HepG2 (cell line): ENCODE data around the gene MRM1. TPM values are rescaled to one million over a fixed set of nuclear protein-coding genes. Genes with fewer than 3 reads are reported as not detected.
A peak's percentile ranks its signal among the peaks of the same experiment; 100 is the strongest.

Experiments used
- ATAC-seq: fragments of 200-7000 bp; cut with Tn5 transposase; 3 replicates; pipeline ENCODE4 v1.9.1; 2020; ENCODE audit warnings: mild to moderate bottlenecking, moderate library complexity
- BruUV-seq: library from RNA; stranded (reverse); fragments of 400-500 nt; replicated peaks from 2 replicates; lab custom pipeline; 2021; lab: Mats Ljungman, UMichigan
- CTCF ChIA-PET: fragments of 300-600 bp; formaldehyde crosslinking; extraction: SDS; loops from one replicate; lab custom pipeline; 2021; ENCODE audit warnings: low total read pairs, inconsistent platforms, low intra/inter-chr PET ratio; lab: Yijun Ruan, JAX
- POLR2A ChIA-PET: fragments of 350-600 bp; sonication (Branson Sonifier 250); formaldehyde crosslinking; loops from one replicate; lab custom pipeline; 2020; ENCODE audit warnings: antibody characterized with exemption, inconsistent platforms; lab: Yijun Ruan, JAX
- DNase-seq: peaks from one replicate; pipeline ENCODE4 v3.0.0-alpha.2; 2015; ENCODE audit warnings: low spot score
- FAIRE-seq: peaks from 3 replicates; lab custom pipeline; 2011; peaks lifted over from hg19 to GRCh38; lab: Jason Lieb, UNC
- H2AFZ ChIP-seq: one replicate; pipeline ENCODE4 v1.6.1; 2011; ENCODE audit warnings: low read length, inconsistent platforms
- H3K27ac ChIP-seq: fragments of 300-600 bp; 3 replicates; pipeline ENCODE4 v1.8.0; 2011; ENCODE audit warnings: mixed run types, mild to moderate bottlenecking, mixed read lengths, low read length, inconsistent platforms; ENCODE audit not compliant: insufficient read depth; ENCODE audit errors: extremely low read length
- H3K27me3 ChIP-seq, 2 experiments: fragments of 200-600 bp in 1 of 2; 2 replicates in 1 of 2; 3 replicates in 1 of 2; pipeline versions ENCODE4 v1.6.0 to v1.8.0; 2011; ENCODE audit warnings: low read length in 2 of 2, mild to moderate bottlenecking in 2 of 2, moderate library complexity in 2 of 2, inconsistent platforms in 1 of 2; ENCODE audit not compliant: insufficient read depth in 2 of 2, control insufficient read depth in 1 of 2
- H3K36me3 ChIP-seq, 2 experiments: fragments of 200-600 bp in 1 of 2; replicated peaks in 1 of 2; 2 replicates in 1 of 2; 3 replicates in 1 of 2; pipeline versions ENCODE4 v1.5.1 to v1.8.0; 2011; ENCODE audit warnings: low read length in 2 of 2, inconsistent platforms in 1 of 2; ENCODE audit not compliant: insufficient read depth in 2 of 2, control insufficient read depth in 1 of 2
- H3K4me1 ChIP-seq: 2 replicates; pipeline ENCODE4 v1.5.1; 2012; ENCODE audit warnings: low read length, inconsistent platforms; ENCODE audit not compliant: insufficient read depth
- H3K4me2 ChIP-seq: 2 replicates; pipeline ENCODE4 v1.6.0; 2011; ENCODE audit warnings: low read depth, low read length, inconsistent platforms
- H3K4me3 ChIP-seq, 3 experiments: fragments of 200-600 bp in 1 of 3; sonication (generic), shearing (Covaris generic) in 1 of 3; replicated peaks in 1 of 3; 2 replicates each; pipeline ENCODE4 v1.5.1; 2011 to 2016; ENCODE audit warnings: low read length in 3 of 3, inconsistent platforms in 2 of 3, low read depth in 2 of 3, mild to moderate bottlenecking in 2 of 3, control low read depth in 1 of 3, mixed read lengths in 1 of 3; ENCODE audit not compliant: insufficient read depth in 1 of 3
- H3K79me2 ChIP-seq: one replicate; pipeline ENCODE4 v1.6.1; 2011; ENCODE audit warnings: low read length, inconsistent platforms; ENCODE audit not compliant: insufficient read depth
- H3K9ac ChIP-seq: 2 replicates; pipeline ENCODE4 v1.6.0; 2011; ENCODE audit warnings: mild to moderate bottlenecking, low read depth, low read length, inconsistent platforms; ENCODE audit not compliant: insufficient read depth
- H3K9me3 ChIP-seq: 2 replicates; pipeline ENCODE4 v1.5.1; 2012; ENCODE audit warnings: mild to moderate bottlenecking, low read length
- H4K20me1 ChIP-seq: 2 replicates; pipeline ENCODE4 v1.6.0; 2011; ENCODE audit warnings: inconsistent platforms, mild to moderate bottlenecking, low read length, moderate library complexity; ENCODE audit not compliant: insufficient read depth
- KLF15 ChIP-seq: sonication (generic); formaldehyde crosslinking; IDR thresholded peaks from 2 replicates; pipeline ENCODE4 v1.8.1; 2023; ENCODE audit warnings: borderline replicate concordance, mild to moderate bottlenecking, inconsistent platforms, missing genetic modification reagents, mixed read lengths
- SMYD3 ChIP-seq: sonication (generic); formaldehyde crosslinking; IDR thresholded peaks from 2 replicates; pipeline ENCODE4 v1.8.1; 2023; ENCODE audit warnings: mild to moderate bottlenecking, missing genetic modification reagents
- ZBTB38 ChIP-seq: sonication (generic); formaldehyde crosslinking; IDR thresholded peaks from 2 replicates; pipeline ENCODE4 v1.5.1; 2020; ENCODE audit warnings: mild to moderate bottlenecking, missing genetic modification reagents
- ZNF468 ChIP-seq: sonication (generic); formaldehyde crosslinking; IDR thresholded peaks from 2 replicates; pipeline ENCODE4 v1.8.0; 2022; ENCODE audit warnings: mild to moderate bottlenecking, moderate library complexity, missing genetic modification reagents
- WGBS: methylation state at CpG from one replicate; pipeline ENCODE4 v1.1.6; 2017; ENCODE audit warnings: low lambda C conversion rate; 5-methylcytosine and 5-hydroxymethylcytosine counted together
- in situ Hi-C: cut with HindIII; loops from 2 replicates; pipeline ENCODE4 v1.10.0; 2017; ENCODE audit warnings: low pct_unique_long_range_greater_than_20kb; ENCODE audit not compliant: extremely low pct_ligation_motif_present
- intact Hi-C: fragments of 100-400 bp; cut with micrococcal nuclease; formaldehyde crosslinking; loops from one replicate; pipeline ENCODE4 v1.10.0; 2022; ENCODE audit not compliant: unreplicated experiment
- polyA plus RNA-seq, 8 experiments: library from polyadenylated mRNA; depleted of rRNA in 3 of 8; stranded (reverse) in 7 of 8; unstranded in 1 of 8; fragments of >200 nt; fragmentation: Illumina TruSeq in 4 of 8; extraction: Trizol in 4 of 8; gene quantifications; 2 replicates each; pipeline versions ENCODE4 v1.2.1 to v1.2.3, GENCODE V29; 2011 to 2016; ENCODE audit warnings: low read depth in 4 of 8, missing spikeins in 1 of 8, mixed read lengths in 1 of 8; ENCODE audit not compliant: insufficient read depth in 1 of 8
- total RNA-seq, 5 experiments: library from RNA; depleted of rRNA; stranded (reverse); fragments of >200 nt; fragmentation: Illumina TruSeq; extraction: Trizol; gene quantifications; 2 replicates each; pipeline ENCODE4 v1.2.3, GENCODE V29; 2016; ENCODE audit warnings: low read depth in 1 of 5
- TF ChIP-seq, protein P1 (sequence below): sonication (generic); formaldehyde crosslinking; IDR thresholded peaks from 2 replicates; pipeline ENCODE4 v1.5.0; 2020; ENCODE audit warnings: mild to moderate bottlenecking, missing genetic modification reagents, borderline replicate concordance

MRM1 gene
- total and polyA plus RNA-seq, 2 of the 13 experiments (the other 11 are each of a cell fraction or from before 2014, with no cell fraction given) = 4.1 to 11.3 TPM

DNA sequence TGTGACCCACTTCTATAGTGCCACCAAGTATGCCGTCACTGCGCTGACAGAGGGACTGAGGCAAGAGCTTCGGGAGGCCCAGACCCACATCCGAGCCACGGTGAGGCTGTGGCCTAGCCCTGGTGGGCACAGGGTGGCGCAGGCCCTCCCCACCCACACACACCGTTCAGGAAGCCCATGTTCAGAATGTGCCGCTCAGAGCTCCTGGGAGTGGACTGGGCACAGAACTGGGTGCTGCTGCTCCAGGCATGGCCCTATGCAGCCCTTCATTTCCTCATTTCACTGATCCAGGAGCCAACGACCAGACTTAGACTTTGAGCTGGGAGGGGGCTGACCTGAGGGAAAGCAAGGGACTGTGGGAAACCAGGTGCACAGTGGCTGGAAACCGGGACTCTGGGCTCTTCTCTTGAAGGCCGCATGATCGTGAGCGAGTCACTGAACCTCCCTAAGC lies 2.4 kb upstream of the MRM1 start (continued):
- TF ChIP-seq, protein P1, sequence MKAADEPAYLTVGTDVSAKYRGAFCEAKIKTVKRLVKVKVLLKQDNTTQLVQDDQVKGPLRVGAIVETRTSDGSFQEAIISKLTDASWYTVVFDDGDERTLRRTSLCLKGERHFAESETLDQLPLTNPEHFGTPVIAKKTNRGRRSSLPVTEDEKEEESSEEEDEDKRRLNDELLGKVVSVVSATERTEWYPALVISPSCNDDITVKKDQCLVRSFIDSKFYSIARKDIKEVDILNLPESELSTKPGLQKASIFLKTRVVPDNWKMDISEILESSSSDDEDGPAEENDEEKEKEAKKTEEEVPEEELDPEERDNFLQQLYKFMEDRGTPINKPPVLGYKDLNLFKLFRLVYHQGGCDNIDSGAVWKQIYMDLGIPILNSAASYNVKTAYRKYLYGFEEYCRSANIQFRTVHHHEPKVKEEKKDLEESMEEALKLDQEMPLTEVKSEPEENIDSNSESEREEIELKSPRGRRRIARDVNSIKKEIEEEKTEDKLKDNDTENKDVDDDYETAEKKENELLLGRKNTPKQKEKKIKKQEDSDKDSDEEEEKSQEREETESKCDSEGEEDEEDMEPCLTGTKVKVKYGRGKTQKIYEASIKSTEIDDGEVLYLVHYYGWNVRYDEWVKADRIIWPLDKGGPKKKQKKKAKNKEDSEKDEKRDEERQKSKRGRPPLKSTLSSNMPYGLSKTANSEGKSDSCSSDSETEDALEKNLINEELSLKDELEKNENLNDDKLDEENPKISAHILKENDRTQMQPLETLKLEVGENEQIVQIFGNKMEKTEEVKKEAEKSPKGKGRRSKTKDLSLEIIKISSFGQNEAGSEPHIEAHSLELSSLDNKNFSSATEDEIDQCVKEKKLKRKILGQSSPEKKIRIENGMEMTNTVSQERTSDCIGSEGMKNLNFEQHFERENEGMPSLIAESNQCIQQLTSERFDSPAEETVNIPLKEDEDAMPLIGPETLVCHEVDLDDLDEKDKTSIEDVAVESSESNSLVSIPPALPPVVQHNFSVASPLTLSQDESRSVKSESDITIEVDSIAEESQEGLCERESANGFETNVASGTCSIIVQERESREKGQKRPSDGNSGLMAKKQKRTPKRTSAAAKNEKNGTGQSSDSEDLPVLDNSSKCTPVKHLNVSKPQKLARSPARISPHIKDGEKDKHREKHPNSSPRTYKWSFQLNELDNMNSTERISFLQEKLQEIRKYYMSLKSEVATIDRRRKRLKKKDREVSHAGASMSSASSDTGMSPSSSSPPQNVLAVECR (CRISPR knock-in tag) = no peak
- TF ChIP-seq SMYD3 (no peak), ZBTB38 (CRISPR knock-in tag) (peak; percentile 46; the same call in 1 of the 2 replicates), KLF15 (no peak)

DNA sequence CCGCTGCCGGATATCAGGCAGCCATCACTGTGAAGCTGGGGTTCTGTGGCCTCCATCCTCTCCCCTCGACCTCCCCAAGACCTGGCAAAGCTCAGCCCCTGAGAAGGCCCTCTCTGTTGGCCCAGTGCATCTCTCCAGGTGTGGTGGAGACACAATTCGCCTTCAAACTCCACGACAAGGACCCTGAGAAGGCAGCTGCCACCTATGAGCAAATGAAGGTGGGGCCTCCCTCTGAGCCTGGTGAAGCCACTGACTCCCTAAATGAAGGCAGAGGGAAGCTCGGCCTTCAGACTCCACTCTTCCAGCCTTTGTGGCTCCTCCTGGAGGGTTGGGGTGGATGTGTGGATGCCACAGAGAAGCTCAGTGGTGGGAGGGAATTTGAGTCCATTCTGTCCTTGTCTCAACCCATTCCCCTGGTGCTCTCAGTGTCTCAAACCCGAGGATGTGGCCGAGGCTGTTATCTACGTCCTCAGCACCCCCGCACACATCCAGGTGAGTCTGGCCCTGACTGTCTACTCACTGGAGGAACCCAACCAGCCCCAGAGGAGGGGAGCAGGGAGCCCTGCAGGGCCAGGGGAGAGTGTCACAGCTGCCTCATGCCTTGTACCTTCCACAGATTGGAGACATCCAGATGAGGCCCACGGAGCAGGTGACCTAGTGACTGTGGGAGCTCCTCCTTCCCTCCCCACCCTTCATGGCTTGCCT lies 1.7 kb upstream of the MRM1 start:
- Histone ChIP-seq H3K4me3 (no peak overlapping the region), H3K9me3 (no peaks in the 10 kb centered on the region), H4K20me1 (peaks cover 7% of the 10 kb centered on the region; the same call in 1 of the 2 replicates), H3K4me1 (peaks cover 37% of the 10 kb centered on the region), H3K9ac (no peak overlapping the region), H3K27me3 (no peaks in the 10 kb centered on the region; a peak in 1 of 5 replicates), H2AFZ (no peak overlapping the region), H3K27ac (no peak overlapping the region), H3K4me2 (no peak overlapping the region), H3K79me2 (peaks cover 23% of the 10 kb centered on the region), H3K36me3 (peaks cover 4 to 9% of the 10 kb centered on the region in 2 experiments; a peak in 3 of 5 replicates)
- DNase-seq (no peak), ATAC-seq (no peak), FAIRE-seq (no peak)
- no peak for TF ChIP-seq ZNF468 (CRISPR knock-in tag)
- 94% methylated on average over 5 of the region's 11 CpGs for WGBS
- in situ Hi-C loops = loop anchor here (25.0 kb wide), 1 partner anchor 638 kb away; no protein-coding TSS in a partner anchor
- no TSS peak for BruUV-seq
- intact Hi-C loops = no loop called here
- ChIA-PET POLR2A (interaction anchor here (5.7 kb wide), 1 partner anchor 55 kb away, joined by 65 read pairs; the partner anchor contains the start of gene GGNBP2), CTCF (no interaction called here)
